ENCODE data around the gene SLFN11.
"Not testable (repeated sequence)": the region's sequence is repeated elsewhere in the genome, so short reads cannot be mapped to it uniquely, and the experiment has no call there.

Gene SLFN11

GRCh38 chr17:35373534-35373983 lies at the start of gene SLFN11:
Gene SLFN11, minus strand, starts transcription at chr17:35373621. Its CDS starts 9,814 bp downstream, at chr17:35363807.
- peak; percentile 75 to 87 for DNase-seq

- DNase-seq = not testable (repeated sequence)
Observed at GRCh38 chr17:35421069-35421468, 47.6 kb upstream of the SLFN11 start.

GRCh38 chr17:35416659-35417058 lies 43.2 kb upstream of the SLFN11 start:
- no peak for DNase-seq

GRCh38 chr17:35414707-35415106 lies 41.3 kb upstream of the SLFN11 start:
- DNase-seq = not testable (repeated sequence)

GRCh38 chr17:35414247-35414646 lies 40.8 kb upstream of the SLFN11 start:
- no peak for DNase-seq

GRCh38 chr17:35407531-35407930 lies 34.1 kb upstream of the SLFN11 start:
- no peak for DNase-seq

- DNase-seq = no peak
Observed at GRCh38 chr17:35406568-35406967, 33.1 kb upstream of the SLFN11 start.

GRCh38 chr17:35404360-35404759 lies 30.9 kb upstream of the SLFN11 start:
- no peak for DNase-seq

GRCh38 chr17:35393783-35394182 lies 20.4 kb upstream of the SLFN11 start:
- not testable (repeated sequence) for DNase-seq

GRCh38 chr17:35390663-35391062 lies 17.2 kb upstream of the SLFN11 start:
- DNase-seq = peak; percentile 89 to 92

GRCh38 chr17:35390156-35390555 lies 16.7 kb upstream of the SLFN11 start:
- DNase-seq = no peak

- no peak for DNase-seq
Observed at GRCh38 chr17:35387496-35387895, 14.1 kb upstream of the SLFN11 start.

- DNase-seq = no peak
Observed at GRCh38 chr17:35377706-35378105, 4.3 kb upstream of the SLFN11 start.

GRCh38 chr17:35377068-35377467 lies 3.6 kb upstream of the SLFN11 start:
- no peak for DNase-seq

- DNase-seq = peak; percentile 66 to 67
Observed at GRCh38 chr17:35376245-35376644, 2.8 kb upstream of the SLFN11 start.

- DNase-seq = no peak
Observed at GRCh38 chr17:35374766-35375344, 1.4 kb upstream of the SLFN11 start.

- DNase-seq = peak; percentile 69 to 78
Observed at GRCh38 chr17:35373984-35374765, 754 bp upstream of the SLFN11 start.

- peak; percentile 29 to 35 for DNase-seq
Observed at GRCh38 chr17:35372846-35373533, 431 bp downstream of the SLFN11 start.

- no peak for DNase-seq
Observed at GRCh38 chr17:35371934-35372333, 1.5 kb downstream of the SLFN11 start.

- peak; percentile 82 to 89 for DNase-seq
Observed at GRCh38 chr17:35368081-35368830, 5.2 kb downstream of the SLFN11 start.

- no peak for DNase-seq
Observed at GRCh38 chr17:35361027-35361426, 12.4 kb downstream of the SLFN11 start.

GRCh38 chr17:35359398-35359797 lies 14.0 kb downstream of the SLFN11 start:
- no peak for DNase-seq

- DNase-seq = no peak
Observed at GRCh38 chr17:35352284-35352683, 21.1 kb downstream of the SLFN11 start.

All from AML-193 (cell line).